Measurements from ENCODE around the gene GLYR1.
"Not testable (repeated sequence)": the region's sequence is repeated elsewhere in the genome, so short reads cannot be mapped to it uniquely, and the experiment has no call there.

The GLYR1 gene

GRCh38 chr16:4787627-4788482 is 59.2 kb downstream of the GLYR1 start, which contains the start of gene SEPTIN12:
SEPTIN12 (minus strand) TSS chr16:4788345; CDS start chr16:4787645, 700 bp downstream.
- DNase-seq (ENCODE audit: low spot score) = no peak

DNA sequence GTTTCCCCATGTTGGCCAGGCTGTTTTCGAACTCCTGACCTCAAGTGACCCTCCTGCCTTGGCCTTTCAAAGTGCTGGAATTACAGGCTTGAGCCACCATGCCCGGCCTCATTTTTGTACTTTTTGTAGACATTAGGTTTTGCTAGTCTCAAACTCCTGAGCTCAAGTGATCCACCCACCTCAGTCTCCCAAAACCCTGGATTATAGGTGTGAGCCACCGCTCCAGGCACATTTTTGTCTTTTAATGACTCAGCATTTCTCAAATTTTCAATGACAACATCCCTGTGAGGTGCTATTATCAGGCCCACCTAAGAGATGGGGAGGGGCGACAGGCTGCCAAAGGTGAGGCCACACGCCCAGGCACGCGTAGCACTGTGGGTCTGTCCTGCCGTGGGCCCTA is 60.0 kb downstream of the GLYR1 start:
- no peak for DNase-seq (ENCODE audit: low spot score)

DNA sequence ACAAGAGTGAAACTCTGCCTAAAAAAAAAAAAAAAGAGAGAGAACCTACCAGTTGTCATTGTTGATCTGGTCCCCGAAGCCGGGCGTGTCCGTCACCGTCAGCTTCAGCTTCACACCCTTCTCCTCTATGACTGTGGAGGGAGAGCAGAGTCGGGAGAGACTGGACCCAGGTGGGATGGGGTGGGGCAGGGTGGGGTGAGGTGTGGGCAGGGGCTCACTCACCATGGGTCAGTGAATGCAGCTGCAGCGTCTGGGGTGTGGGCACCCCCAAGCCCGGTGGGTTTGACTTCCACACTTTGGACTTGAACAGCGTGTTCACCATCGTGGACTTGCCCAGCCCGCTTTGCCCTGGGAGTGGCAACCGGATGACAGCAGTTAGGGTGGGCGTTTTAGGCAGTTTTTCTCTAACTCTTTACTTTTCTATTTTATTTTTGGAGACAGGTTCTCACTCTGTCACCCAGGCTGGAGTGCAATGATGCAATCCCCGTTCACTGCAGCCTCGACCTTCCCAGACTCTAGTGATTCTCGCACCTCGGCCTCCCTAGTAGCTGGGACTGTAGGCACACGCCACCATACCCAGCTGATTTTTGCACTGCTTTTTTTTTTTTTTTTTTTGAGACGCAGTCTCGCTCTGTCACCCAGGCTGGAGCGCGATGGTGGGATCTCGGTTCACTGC is 61.2 kb downstream of the GLYR1 start:
- no peak for DNase-seq (ENCODE audit: low spot score)

- not testable (repeated sequence) for DNase-seq (ENCODE audit: low spot score)
These were observed 62.6 kb downstream of the GLYR1 start for GRCh38 chr16:4784444-4784987.

- no peak for DNase-seq (ENCODE audit: low spot score)
These were observed 63.1 kb downstream of the GLYR1 start for GRCh38 chr16:4783951-4784336.

DNA sequence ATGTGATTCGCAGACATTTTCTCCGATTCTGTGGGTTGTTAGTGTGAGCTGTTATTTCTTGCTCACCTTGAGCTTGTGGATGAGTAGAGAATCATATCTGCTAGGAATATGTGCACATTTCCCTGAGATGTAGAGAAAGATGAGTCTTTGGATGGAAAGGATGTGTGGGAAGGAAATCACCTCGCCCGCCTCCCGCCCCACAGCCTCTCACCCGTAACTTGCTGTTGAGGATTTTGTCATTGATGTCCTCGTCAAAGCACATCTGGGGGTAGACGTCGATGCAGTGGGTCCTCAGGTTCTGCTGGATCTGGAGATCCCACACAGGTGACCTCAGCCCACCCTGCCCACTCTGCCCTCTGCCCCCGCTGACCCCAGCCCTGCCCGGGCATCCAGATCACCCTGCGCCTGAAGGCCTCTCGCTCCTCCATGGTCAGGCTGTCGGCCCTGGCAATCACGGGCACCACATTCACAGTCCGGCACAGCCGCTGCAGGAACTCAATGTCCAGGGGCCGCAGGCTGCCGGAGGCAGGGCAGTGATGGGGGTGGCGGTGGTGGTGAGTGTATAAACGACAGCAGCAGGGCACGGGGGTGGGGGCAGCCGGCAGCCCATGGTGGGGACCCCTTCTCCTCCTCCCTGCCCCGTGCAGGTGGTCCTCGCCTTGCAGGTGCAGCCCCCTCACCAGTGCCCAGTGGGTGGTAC is 63.7 kb downstream of the GLYR1 start:
- no peak for DNase-seq (ENCODE audit: low spot score)

DNA sequence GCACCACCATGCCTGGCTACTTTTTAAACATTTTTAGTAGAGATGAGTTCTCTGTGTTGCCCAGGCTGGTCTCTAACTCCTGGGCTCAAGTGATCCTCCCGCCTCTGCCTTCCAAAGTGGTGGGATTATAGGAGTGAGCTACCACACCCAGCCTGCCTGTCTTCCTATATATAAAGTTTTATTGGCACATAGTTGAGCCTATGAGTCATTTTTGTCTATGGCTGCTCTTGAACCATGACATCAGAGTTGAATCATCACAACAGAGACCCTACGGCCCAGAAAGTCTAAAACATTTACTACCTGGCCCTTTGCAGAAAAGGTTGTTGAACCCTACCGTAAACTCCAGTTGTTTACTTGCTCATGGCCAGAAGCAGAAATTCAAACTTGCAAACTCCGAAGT is 66.9 kb downstream of the GLYR1 start:
- DNase-seq (ENCODE audit: low spot score) = no peak

- DNase-seq (ENCODE audit: low spot score) = no peak
These were observed 69.1 kb downstream of the GLYR1 start for GRCh38 chr16:4778050-4778392.

DNA sequence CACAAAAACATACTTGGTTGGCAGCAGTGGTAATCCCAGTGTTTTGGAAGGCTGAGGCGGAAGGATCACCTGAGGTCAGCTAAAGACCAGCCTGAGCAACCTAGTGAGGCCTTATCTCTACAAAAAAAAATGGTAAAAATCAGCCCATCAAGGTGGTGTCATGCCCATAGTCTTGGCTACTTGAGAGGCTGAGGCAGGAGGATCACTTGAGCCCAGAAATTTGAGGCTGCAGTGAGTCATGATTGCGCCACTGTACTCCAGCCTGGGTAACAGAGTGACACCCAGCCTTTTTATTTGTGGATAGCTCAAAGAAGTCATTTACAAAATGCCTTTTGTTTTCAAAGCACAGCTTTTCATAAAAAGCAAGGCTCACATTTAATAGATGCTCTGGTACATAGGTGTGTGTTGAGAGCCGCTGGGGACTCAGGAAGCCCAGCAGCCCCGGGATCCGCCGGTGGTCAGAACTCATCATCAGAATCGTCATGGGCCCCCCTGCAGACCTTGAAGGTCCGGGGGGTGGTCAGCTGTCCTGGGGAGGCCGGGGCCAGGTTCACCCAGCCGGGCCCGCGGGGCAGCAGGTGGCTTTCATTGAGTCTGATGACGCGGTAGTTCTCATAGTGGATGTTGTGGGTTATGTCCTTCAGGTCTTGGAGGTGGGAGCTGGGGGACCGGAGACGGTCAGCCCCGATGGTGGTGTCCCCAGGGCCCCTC is 69.6 kb downstream of the GLYR1 start:
- DNase-seq (ENCODE audit: low spot score) = no peak

- no peak for DNase-seq (ENCODE audit: low spot score)
These were observed 70.9 kb downstream of the GLYR1 start for GRCh38 chr16:4776141-4776705.

DNA sequence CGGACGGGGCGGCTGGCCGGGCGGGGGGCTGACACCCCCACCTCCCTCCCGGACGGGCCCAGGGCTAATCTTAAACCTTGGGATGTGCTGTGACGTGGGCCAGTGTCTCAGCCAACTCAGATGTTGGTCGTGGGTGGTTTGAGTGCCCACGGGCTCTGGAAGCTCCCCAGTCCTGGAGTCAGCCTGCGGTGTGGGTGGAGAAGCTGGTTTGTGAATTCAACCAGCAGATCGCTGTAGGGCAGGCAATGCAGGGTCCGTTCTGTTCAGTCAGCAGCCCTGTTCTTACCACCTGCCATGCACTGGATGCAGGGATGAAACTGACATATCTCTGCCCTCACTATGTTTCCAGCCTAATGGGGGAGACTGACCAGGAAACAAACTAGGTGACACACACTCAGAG is 72.1 kb downstream of the GLYR1 start:
- no peak for DNase-seq (ENCODE audit: low spot score)

DNA sequence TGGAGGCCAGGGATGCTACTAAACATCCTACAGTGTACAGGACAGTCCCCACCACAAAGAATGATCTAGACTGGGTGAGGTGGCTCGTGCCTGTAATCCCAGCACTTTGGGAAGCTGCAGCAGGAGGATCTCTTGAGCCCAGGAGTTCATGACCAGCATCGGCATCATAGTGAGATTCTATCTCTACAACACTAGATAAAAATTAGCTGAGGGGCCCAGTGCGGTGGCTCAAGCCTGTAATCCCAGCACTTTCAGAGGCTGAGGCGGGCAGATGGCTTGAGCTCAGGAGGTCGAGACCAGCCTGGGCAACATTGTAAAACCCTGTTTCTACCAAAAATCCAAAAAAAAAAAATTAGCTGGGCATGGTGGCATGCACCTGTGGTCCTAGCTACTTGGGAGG is 74.7 kb downstream of the GLYR1 start:
- DNase-seq (ENCODE audit: low spot score) = no peak

DNA sequence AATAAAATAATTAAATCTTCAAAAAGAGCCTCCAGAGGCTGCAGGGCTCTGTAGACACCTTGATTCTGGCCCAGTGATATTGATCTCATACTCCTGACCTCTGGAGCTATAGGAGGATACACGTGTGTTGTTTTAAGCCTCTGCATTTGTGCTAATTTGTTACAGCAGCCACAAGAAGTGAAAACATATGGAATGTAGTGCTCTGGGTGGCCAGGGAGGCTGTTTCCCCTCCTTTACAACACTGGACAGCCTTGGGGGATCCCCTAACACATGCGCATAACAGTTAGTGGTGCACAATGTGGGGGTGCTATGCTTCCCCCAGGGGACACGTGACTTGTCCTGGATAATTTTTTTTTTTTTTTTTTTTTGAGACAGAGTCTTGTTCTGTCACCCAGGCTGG is 75.4 kb downstream of the GLYR1 start:
- no peak for DNase-seq (ENCODE audit: low spot score)

DNA sequence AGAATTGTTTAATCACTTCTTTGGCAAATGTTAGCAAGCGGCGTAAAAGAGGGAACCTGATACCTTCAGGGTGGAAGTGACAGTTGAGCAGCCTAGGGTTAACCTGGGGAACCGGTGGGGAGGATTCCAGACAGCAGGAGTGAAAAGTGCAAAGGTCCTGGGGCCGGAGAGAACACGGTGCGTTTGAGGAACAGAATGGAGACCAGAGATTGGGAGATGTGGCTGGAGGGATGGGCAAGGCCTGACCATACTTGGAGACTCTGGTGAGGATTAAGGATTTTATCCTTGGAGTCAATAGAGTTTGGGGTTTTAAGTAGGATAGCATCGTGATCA is 77.8 kb downstream of the GLYR1 start:
- DNase-seq (ENCODE audit: low spot score) = no peak

DNA sequence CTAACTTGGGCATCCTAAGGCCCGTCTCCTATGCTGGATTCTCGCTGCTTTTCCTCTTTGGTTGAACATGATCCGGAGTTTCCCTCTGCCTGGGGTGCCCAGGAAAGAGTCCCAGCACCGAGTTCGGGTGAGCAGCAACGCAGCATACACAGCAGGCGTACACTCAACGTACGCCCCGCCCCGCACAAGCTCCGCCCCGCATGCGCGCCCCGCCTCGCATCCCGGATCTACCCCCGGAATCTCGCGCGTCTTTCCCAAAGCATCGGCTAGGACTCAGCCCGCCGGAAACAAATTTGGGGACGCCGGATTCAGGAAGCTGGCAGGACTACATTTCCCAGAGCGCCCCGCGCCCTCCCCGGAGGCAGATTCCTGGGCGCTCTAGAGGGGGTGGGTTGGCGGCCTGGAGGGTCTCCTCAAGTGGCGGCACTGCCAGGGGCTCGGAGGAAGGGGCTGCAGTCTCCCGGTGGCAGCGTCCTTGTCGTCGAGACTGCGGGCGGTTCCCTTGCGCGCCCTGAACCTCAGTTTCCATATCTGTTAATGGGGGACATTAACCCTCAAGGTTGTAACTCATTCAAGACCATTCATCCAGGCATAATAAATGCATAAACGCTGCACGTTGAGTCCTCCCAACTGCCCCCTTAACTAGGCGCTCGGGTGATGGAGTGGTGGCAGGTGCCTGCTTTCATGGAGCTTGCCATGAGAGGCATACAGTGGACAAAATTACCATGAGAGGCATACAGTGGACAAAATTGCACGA is 78.4 kb downstream of the GLYR1 start:
- peak; percentile 94 for DNase-seq (ENCODE audit: low spot score)

GRCh38 chr16:4767872-4768548 is 79.1 kb downstream of the GLYR1 start:
- DNase-seq (ENCODE audit: low spot score) = no peak

GRCh38 chr16:4766875-4767628 is 80.0 kb downstream of the GLYR1 start, which contains the start of gene ZNF500:
ZNF500 (minus strand) TSS chr16:4767162; CDS start chr16:4765978, 1,184 bp downstream.
- peak; percentile 98 for DNase-seq (ENCODE audit: low spot score)

DNA sequence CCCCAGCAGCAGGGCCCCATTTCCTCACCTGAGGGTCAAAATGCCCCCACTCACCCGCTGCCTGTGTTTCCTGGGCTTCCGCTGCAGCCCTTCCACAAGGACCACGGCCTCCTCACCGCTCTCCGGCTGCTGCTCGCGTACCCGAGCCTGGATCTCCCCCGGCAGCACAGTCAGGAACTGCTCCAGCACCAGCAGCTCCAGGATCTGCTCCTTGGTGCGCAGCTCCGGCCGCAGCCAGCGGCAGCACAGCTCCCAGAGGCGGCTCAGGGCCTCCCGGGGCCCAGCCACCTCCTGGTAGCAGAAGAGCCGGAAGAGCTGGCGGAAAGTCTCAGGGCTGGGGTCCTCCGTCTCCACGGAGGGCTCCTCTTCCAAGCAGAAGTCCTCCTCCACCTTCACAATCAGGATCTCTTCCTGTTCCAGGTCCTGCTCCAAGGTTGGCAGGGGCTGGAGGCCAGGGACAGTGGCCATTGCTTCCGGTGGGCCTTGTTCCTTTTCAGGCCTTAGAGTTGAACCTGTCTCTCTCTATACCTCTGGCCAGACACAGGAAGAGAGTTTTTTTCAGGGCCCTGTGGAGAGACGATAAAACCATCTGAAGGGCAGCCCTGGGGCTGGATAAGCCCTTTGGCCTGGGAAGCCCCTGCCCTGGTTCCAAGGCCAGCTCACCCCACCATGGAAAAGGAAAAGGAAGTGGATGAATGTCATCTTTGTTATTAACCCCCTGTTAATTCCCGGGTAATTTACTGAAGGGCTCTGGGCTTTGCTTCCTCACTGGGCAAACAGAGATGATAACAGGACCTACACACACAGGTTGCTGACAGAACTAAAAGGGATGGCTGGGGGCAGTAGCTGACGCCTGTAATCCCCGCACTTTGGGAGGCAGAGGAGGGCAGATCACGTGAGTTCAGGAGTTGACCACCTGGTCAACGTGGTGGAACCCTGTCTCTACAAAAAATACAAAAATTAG is 81.3 kb downstream of the GLYR1 start:
- DNase-seq (ENCODE audit: low spot score) = no peak
